HG02840 (cell line): ENCODE measurements around the gene NLRC3.
"Not testable (repeated sequence)": the region's sequence is repeated elsewhere in the genome, so short reads cannot be mapped to it uniquely, and the experiment has no call there.

Source experiments
- ATAC-seq: cut with Tn5 transposase; IDR thresholded peaks from one replicate; pipeline ENCODE4 v1.9.1; 2021; ENCODE audit warnings: mild to moderate bottlenecking, moderate library complexity, moderate number of reproducible peaks; ENCODE audit not compliant: unreplicated experiment, low FRiP score

Gene NLRC3

DNA sequence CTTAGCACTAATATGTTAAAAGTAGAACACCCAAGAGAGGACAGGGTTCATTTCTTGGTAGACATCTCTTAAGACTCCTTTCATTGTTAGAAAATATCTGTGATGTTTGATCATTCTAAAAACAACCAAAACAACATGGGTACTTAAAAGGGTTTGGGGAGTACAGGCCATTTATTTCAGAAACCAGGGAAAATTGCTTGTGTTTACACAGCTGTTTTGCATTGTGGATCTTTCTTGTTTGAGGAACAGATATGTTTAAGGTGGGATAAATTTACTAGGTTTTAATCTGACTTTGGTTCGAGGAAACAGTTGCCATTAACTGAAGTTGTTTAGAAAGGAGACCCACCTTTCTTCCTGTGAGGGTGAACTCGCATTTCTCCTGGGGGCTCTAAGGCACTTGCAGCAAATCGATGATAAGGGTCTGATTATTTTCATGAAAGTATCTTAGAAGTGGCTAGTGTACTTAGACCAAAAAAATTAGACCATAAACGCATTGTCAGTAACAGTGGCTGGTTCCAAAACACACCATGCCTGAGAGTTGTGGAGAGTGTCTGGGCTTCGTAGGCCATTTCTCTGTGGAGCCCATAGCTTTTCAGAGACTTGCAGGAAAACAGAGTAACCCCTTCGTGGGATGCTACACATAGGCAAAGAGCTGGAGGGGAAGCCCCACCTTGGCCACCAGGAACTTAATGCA lies 58.8 kb downstream of the NLRC3 start:
- ATAC-seq, result no peak

DNA sequence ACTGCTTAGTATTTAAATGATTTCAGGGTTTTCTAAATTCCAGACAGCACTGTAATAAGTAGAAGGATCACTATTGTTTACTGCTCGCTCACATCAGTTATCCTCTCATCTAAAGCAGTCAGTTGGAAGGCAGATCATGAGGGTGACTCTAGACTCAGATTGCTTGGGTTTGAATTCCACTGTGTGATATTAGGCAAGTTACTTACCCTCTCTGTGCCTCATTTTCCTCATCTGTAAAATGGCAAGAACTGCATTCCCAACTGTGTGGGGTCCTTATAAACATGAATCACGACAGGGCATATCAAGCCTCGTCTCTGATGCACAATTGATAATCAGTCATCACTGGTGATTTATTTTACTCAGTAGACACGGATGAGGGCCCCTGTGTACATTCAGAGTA lies 61.3 kb downstream of the NLRC3 start:
- no peak for ATAC-seq

DNA sequence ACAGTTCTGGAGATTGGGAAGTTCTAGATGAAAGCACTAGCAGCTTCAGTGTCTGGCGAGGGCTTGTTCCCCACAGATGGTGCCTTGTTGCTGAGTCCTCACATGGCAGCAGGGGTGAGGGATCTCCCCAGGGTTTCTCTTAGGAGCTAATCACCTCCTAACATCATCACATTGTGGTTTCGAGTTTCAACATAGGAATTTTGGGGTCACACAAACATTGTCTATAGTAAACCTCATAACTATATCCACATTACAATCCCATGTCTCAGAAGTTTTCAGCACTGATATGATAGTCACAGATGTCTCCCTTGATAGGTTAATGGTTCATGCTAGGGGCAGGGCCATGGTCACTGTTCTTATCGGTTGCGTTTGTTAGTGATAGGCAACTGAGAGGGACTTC lies 62.6 kb downstream of the NLRC3 start:
- ATAC-seq, result no peak

DNA sequence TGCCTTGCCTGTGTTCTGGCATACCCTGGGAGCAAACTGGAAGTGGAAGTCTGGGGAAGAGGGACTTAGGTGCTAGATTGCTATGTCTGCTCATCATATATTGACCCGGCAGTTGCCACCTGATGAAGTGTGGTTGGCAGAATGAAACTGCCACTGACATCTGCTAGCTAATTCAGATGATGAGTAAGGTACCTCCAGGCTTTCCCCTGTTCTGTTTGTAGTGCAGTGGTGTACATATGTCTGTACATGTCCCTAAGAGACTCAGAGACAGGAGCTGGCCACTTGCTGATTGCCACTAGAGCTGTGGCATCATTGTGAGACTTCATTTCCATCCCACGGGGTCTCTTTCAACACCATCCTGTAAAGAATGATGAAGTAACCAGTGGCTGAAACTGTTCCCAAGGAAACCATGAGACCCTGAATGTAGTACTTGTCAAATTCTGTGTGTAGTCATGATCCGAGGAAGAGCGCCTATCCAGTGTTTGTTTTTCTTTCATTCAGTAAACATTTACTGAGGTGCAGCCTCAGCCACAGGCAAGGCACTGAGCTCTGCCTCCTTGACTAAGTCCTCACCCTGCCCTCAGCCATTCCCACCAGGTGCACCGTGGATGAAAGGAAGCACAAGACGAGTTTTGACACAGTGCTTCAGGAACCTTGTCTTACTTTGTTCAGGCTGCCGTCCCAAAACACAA lies 63.2 kb downstream of the NLRC3 start:
- ATAC-seq, result no peak

DNA sequence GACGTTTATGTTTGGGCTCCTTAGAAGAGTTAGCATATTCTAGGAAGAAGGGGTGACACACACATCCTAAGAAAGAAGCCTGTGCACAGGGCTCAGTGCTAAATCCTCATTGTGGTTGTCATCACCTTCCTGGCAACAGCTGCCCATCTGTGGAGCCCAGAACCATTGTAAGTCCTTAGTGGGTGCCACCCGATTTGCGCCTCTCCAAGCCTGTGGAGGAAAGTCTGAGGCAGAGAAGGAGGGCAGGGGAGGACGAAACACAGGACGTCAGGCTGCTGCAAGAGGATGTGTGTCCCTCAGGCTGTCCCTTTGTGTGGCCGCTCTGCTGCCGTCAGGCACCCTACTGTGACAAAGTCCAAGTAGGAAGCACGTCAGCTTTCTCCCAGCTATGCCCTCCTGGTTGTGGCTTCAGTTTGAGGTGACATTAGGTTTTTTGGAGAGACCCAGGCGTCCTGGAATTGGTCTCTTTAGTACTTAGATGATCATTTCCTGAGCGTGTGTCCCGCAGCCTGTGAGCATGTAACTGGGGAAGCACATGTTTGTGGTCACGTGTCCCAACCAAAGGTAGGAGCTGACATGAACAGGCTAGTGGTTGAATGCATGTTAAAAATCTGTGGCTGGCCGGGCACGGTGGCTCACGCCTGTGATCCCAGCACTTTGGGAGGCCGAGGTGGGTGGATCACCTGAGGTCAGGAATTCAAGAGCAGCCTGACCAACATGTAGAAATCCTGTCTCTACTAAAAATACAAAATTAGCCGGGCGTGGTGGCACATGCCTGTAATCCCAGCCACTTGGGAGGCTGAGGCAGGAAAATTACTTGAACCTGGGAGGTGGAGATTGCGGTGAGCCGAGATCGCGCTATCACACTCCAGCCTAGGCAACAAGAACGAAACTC lies 65.7 kb downstream of the NLRC3 start:
- ATAC-seq, result no peak

DNA sequence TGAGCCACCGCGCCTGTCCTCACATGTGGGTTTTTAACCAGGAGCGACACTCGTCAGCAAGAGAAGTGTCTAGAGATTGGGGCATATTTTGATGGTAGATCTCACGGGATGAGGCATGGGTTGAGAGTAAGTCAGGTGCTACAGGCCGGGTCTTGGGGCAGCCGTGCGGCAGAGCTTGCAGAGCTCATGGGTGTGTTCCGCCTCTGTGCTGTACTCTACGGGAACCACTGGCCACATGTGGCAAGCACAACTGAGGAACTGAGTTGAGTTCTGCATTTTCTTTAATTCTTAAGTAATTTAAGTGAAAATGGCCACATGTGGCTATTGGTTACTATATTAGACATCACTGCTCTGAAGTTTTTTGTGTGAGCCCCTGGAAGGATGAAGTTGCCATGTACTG lies 66.8 kb downstream of the NLRC3 start:
- no peak for ATAC-seq

DNA sequence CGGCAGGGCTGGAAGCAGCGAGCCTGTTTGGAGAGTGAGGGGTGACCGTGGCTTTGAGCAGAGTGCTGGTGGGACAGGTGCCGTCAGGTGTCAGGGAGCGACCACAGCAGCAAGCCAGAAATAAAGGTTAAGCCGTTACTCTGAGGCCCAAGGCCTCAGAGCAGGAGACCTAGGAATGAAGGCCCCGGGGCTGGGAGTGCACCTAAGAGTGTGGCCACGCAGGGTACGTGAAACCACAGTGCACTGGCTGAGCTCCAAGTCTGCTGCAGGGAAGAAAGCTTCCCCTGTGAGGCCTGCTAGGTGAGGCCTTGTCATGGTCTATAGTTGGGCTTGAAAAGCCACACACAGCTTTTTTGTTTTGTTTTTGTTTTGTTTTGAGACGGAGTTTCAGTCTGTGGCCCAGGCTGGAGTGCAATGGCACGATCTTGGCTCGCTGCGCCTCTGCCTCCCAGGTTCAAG lies 67.7 kb downstream of the NLRC3 start:
- ATAC-seq, result no peak

DNA sequence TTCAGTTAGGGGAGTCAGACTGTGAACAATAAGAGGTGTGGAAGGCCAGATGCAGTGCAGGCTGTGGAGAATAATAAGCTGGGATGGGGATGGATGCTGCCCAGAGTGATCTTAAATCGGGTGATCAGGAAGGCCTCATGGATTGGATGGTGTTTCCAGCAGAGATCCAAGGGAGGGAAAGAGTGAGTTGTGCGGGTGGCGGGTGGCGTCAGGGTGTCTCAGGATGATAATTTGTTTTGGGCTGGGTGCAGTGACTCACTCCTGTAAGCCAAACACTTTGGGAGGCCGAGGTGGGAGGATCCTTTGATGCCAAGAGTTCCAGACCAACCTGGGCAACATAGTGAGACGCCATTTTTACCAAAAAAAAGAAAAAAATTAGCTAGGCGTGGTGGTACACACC lies 68.5 kb downstream of the NLRC3 start:
- no peak for ATAC-seq

DNA sequence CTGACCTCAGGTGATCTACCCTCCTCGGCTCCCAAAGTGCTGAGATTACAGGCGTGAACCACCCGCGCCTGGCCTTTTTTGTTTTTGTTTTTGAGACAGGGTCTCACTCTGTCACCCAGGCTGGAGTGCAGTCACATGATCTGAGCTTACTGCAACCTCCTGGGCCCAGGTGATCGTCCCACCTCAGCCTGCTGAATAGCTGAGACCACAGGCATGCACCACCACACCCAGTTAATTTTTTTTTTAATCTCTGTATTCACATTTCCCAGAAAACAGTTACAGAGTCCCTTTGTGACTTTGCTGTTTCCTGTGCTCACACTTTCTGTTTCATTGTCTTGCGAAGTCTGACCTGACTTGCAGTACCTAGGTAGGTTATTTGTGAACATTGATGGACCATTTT lies 73.7 kb downstream of the NLRC3 start:
- ATAC-seq, result no peak

DNA sequence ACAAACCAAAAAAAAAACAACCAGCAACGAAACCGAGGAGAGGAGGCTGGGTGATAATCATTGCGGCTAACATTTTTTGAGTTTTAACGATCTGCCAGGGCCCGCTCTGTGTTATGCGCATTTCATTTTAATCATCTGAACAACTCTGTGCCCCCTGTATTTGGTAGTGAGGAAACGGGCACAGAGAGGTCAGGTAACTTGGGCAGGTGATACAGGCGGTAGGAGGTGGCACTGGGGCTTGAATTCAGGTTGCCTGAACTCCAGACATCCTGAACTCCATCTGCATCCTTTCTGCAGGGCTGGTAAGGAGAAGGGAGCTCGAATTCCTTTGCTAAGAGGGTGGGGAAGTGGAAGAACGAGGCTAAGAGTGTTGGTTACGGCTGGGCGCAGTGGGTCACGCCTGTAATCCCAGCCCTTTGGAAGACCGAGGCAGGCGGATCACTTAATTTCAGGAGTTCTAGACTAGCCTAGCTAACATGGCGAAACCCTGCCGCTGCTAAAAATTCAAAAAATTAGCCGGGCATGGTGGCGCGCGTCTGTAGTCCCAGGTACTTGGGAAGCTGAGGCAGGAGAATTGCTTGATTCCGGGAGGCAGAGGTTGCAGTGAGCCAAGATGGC lies 75.3 kb downstream of the NLRC3 start:
- no peak for ATAC-seq

DNA sequence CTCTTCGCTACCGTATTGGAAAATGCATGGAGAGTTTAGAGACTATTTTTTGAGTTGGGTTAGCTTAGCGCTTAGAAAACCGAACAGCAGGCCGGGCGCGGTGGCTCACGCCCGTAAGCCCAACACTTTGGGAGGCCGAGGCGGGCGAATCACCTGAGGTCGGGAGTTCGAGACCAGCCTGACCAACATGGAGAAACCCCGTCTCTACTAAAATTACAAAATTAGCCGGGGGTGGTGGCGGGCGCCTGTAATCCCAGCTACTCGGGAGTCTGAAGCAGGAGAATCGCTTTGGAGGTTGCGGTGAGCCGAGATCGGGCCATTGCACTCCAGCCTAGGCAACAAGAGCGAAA lies 75.8 kb downstream of the NLRC3 start:
- not testable (repeated sequence) for ATAC-seq

DNA sequence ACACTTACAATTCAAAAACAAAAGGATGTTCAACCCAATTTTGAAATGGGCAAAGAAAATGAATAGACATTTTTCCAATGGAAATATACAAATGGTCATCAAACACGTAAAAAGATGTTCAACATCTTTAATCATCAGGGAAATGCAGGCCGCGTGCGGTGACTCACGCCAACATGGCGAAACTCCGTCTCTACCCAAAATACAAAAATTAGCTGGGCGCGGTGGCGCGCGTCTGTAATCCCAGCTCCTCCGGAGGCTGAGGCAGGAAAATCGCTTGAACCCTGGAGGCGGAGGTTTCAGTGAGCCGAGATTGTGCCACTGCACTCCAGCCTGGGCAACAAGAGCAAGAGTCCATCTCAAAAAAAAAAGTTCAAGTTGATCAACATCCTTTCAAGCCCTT lies 78.2 kb downstream of the NLRC3 start:
- no peak for ATAC-seq

DNA sequence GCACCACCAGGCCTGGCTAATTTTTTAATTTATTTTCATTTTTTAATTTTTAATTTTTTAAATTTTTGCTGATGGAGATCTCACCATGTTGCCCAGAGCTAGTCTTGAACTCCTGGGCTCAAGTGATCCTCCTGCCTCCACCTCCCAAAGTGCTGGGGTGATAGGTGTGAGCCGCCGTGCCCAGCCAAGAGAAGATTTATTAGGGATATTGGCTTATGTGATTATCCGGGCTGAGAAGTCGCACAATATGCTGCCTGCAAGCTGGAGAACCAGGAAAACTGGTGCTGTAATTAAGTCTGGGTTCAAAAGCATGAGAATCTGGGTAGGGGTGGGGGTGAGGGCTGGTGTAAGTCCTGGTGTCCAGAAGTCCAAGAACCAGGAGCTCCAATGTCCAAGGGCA lies 79.4 kb downstream of the NLRC3 start:
- ATAC-seq, result no peak

DNA sequence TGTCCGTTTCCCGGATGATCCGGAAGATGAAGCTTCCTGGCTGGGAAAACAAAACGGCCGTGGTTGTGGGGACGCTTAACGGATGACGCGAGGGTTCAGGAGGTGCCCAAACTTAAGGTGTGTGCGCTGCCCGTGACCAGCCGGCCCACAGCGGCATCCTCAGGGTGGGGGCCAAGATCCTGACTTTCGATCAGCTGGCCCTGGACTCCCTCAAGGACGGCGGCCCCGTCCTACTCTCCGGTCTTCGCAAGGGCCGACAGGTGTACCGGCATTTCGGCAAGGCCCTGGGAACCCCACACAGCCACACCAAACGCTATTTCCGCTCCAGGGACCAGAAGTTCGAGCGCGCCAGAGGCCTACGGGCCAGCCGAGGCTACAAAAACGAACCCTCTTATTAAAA lies 80.8 kb downstream of the NLRC3 start:
- no peak for ATAC-seq

DNA sequence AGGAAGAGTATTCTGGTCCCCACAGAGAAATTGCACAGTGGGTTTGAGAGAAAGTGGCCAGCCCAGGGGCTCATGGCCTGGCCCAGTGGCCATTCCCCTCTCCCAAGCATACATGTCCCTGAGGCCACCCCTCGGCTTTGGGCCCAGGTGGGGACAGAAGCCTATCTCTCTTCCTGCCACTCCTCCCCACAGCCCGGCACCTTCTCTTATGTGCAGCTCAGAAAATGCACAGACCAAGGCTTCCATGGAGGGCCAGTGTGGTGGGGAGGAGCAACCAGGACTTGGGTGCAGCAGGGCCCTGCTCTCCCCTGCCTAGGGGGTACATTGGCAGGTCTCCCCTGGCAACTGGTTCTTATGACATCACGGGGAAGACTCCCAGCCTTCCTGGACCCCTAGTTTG lies 82.0 kb downstream of the NLRC3 start, which contains the start of gene C16orf90:
Gene C16orf90 (minus strand): TSS at position 314 of the 400 bp plus-strand sequence. CDS start 68 bp downstream, at position 246.
- no peak for ATAC-seq

DNA sequence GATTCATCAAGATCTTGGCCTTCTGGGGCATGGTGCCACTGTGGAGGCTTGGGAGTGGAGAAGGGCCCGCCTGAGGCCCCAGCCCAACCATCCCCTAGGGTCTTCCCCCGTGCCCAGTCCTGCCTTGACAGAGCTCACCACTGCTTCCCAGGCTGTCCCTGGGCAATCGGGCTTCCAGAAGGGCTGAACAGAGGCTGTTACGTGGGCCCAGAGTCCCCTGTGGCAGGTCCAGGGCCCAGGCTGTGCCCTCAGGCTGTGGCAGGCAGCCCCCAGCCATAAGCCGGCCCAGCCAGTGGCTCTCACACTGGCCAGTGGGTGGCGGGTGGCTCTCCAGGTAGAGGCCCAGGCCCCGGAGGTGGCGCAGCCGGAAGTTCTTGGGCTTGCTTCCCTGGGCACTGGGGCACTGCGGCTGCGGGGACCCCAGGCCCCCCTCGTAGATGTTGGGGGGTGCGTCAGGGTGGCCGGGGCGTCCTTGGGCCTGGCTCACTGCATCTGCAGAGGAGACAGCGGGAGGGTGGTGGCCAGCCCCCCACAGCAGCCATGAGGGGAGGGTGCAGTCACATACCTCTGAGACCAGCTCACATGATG lies 82.7 kb downstream of the NLRC3 start:
- ATAC-seq, result no peak

DNA sequence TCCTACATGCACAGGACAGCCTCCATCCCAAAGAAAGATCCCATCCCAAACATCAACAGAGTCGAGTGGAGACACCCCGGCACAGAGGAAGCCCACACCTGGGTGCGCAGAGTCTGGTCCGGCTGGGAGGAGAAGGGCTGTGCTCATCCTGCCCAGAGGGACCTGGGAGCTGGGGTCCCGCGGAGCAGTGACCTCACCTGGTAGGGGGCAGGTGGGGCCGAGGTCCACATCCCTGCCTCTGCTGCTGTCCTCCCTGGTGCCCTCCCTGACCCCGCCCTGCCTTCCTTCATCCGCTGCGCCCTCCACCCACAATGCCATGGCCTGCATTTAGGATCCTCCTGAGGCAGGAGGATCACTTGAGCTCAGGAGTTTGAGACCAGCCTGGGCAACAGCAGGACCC lies 84.8 kb downstream of the NLRC3 start:
- no peak for ATAC-seq

DNA sequence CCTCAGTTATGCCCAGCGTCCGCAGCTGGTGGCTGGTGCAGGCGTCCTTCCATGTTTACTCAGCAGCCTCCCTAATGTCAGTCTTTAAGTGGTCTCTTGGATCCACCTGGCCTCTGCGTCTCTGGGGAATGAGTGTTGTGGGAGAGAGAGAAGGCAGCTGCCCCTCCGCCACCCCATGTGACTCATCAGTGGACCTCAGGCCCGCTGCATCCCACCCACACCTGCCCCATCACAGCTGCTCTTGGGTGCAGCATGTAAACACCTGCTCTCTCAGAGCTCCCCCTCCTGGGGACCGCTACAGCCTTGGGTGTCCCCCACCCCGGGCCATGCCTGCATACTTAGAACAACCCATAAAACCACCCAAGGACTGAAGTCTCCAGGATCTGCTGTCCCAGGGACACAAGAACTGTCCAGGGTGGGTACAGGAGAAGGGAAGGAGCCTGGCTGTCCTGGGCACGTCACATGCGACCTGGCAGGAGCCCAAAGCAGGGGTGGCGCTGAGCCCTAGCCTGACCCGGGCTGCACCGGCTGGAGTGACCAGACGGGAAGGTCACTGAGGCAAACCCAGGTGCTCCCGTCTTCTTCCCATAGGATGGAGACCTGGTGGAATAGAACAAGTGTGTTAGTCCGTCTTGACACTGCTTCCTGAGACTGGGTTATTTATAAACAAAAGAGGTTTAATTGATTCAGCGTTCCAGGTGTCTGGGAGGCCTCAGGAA lies 86.1 kb downstream of the NLRC3 start:
- no peak for ATAC-seq
